Measurements from ENCODE around the gene KIFC3.
A peak's percentile ranks its signal among the peaks of the same experiment; 100 is the strongest.
"Not testable (repeated sequence)": the region's sequence is repeated elsewhere in the genome, so short reads cannot be mapped to it uniquely, and the experiment has no call there.

KIFC3 gene

DNA sequence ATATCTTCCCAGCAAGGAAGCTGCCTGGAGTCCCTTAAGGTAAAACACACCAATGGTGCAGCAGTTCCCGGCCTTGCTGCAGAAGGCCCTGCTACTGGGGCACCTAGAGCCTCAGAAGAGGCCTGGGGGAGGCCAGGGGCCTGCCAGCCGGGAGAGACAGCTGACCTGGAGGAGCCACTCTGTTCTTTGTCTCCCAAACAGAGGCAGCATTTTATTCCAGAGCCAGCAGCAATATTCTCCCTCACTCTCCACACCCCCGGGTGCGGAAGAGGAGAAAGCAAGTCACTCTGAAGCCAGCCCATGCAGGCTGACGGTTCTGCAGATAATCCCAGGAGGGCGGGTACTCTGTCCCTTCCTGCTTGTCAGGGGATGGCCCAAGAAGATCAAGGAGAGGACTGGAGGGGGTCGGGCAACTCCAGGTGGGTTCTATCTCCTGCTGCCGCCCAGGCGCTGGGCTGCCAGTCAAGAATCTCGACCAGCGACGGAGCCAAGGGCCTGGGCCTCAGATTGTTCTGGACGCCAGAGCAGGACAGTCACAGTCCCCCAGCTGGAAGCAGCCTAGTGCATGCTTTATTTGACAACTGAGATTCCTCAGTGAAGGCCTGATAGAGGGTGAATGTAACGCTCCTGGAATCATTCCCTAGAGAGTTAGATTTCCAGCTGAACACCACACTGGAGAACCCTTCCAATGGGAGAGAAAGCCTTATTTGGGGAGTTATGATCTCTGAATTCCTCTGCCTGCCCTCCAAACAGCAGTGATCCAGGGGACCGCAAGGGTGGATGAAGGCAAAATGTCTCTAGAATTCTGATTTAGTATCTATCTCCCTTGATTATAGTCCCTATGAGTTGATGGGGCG is 1.1 kb upstream of the KIFC3 start:
- DNase-seq (ENCODE audit: low spot score) = no peak

- DNase-seq (ENCODE audit: low spot score) = peak; percentile 52
These were observed 416 bp downstream of the KIFC3 start for GRCh38 chr16:57801809-57802340.

GRCh38 chr16:57801098-57801808 is 1.0 kb downstream of the KIFC3 start:
- peak; percentile 76 for DNase-seq (ENCODE audit: low spot score)

DNA sequence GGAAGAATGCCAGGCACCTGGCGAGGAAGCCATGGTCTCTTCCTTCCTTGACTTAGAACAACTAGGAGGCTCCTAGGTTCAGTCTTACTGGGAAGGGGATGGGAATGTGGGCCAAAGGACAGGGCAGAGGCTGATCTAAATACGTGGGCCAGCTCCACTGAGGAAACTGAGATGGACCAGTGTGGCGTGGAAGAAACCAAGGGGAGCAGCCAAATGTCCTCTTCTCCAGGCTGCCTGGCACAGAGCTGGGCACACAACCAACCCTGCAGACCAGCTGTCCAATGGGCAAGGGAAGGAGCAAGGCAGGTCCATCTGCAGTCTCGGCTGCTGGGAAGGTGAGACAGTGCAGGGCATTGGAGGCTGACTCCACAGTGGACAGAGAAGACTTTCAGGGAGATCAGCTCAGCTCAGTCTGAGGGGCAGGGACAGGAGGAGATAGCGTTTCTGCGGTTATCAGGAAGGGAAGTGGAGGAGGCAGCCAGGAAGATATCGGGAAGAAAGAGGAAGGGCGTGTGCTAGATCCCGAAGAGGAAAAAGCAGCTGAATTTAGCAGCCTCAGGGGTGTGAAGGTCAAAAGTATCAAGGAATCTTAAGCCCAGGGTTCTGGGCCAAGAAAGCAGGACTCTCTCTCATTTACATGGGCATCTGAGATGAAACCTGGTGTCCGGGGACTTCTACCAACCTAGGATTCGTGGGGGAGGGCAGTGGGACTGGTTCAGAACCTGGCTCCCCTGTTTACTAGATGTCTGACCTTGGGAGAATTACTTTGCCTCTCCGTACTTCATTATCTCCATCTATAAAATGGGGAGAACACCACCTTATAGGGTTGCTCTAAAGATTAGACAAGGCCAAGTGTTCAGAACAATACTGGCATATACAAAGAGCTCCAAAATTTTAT is 1.8 kb downstream of the KIFC3 start:
- no peak for DNase-seq (ENCODE audit: low spot score)

DNA sequence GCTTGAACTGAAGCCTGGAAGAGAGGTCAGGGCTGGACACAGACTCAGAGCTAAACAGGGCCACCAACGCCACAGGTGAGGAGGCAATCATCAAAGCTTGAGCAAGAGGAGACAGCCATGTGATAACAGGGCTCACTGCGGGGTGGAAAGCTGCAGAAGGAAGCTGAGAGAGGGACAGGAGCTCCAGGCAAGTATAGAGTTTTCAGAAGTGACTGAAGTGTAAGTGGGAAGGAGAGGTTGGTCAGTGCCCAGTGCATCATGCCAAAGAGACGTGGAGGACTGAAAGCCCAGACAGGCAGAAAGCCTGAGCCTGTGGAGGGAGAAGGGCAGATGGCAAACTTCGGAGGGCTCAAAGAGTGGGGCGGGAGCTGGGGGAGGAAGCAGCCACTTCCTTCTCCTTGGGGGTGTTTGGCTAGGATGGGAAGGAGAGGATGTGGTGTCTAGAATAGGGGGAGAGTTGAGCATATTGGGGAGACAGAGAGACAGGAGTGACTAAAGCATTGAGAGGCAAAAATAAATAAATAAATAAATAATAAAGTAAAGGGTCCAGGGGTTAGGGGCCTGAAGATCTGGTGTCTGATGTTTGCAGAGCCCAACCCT is 2.6 kb downstream of the KIFC3 start:
- no peak for DNase-seq (ENCODE audit: low spot score)

DNA sequence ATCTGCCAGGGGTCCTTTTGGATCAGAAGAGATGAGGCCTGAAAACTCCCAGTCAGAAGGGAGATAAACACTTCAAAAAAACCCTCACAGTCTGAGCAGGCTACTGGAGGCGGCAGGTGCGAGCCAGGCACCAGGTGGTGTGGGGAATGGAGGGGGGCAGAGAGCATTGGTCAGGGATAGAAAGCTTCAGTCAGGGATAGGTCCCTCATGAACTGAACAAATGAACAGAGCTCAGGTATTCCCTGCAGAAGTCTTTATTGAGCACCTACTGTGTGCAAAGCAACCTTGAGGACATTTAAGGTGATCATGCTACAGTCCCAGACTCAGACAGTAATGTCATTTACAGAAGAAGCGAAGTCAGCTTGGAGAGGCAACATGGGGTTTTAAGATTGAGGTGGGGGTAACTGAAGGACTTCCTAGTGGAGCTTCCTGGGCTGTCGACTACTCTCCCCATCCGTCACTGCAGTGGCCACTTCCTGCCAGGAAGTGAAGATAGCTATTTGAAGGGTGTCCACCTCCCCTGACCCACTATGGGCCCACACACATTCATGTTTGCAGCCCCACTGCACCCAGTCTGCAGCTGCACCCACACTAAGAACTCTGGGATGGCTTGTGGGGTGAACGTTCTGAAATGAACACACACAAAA is 3.2 kb downstream of the KIFC3 start:
- DNase-seq (ENCODE audit: low spot score) = no peak

GRCh38 chr16:57798267-57798810 is 4.0 kb downstream of the KIFC3 start:
- no peak for DNase-seq (ENCODE audit: low spot score)

DNA sequence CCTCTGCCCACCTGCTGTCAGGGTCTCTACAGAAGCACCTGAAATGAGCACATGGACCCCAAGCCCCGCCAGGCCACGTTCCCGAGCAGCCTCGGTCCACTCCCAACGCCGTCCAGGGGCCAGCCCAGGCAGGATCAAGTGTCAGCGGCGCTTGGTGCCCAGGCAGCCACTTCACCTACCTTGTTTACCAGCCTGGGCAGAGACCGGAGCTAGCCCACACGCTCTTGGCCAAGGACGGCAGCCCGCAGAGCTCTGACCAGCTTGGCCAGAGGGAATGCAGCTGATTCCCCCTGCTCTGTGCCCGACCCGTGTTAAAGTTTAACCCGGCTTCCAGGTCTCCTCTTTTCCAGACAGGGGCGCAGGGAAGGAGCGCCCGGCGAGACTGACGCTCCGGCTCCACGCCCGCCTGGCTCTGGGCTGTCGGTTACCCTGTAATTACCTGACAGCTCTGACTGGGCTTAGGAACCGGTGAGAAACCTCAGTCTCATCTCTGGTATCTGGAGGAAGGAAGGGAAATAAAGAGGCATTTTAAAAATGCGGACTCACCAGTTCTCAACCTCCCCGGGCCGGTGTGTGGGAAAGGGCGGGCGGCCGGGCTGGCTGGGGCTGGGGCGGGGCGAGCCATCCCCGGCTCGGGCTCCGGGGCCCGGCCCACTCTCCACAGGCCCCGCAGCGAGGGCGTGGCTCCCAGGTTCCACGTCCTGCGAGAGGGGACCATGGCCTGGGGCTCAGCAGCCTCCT is 4.6 kb downstream of the KIFC3 start:
- DNase-seq (ENCODE audit: low spot score) = no peak

GRCh38 chr16:57797216-57797525 is 5.1 kb downstream of the KIFC3 start:
- DNase-seq (ENCODE audit: low spot score) = no peak

- DNase-seq (ENCODE audit: low spot score) = not testable (repeated sequence)
These were observed 6.3 kb downstream of the KIFC3 start for GRCh38 chr16:57796014-57796413.

- peak; percentile 60 for DNase-seq (ENCODE audit: low spot score)
These were observed 6.8 kb downstream of the KIFC3 start for GRCh38 chr16:57795431-57795878.

DNA sequence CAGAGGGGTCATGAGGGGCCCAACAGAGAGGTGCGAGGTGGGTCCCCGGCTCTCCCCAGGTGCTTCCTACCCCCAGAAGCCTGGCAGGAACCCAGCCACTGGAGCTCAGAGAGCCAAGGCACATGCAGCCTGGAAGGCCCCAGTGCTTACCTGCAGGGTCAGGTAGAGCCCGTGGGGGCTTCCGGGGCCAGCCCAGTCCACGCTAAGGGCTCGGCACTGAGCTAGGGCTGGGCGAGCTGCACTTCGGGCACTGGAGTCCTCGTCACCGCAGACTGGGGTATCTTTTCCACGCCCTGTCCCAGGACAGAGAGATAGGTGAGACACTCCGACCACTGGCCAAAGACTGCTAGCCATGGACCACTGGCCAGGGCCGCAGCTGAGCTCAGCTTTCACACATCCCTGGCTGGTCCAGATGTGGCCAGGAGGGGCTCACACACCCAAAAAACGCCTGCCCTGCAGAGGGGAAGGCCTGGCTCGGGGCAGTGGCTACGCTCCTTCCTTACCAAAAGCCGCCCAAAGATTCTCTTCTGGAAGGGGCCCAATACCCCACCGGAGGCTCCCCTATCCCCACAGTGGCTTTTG is 7.4 kb downstream of the KIFC3 start:
- no peak for DNase-seq (ENCODE audit: low spot score)

DNA sequence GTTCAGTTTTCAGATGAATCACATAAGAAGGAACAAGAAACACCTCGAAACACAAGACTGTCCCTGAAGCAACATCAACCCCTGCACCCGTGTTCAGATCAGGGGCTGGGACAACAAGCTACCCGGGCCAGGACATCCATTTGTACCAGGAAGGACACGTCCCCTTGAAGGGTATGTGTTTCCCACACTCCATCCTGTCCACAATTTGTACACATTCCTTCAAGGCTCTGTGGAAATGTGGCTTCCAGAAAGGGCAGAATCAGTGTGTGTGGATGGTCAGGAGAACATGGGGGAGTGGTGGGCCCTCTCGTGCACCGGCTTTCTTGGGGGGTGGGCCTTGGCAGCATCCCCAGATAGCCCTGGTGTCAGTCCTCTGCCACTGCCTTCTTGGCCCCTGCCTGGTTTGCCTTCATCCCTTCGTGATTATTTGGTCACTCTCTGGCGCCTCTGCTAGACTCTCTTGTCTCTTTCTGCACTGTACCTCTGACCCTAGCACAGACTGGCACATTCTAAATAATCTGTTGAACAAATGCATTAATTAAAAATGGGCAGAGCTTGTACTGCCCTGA is 10.3 kb downstream of the KIFC3 start:
- DNase-seq (ENCODE audit: low spot score) = no peak

- DNase-seq (ENCODE audit: low spot score) = no peak
These were observed 10.9 kb downstream of the KIFC3 start for GRCh38 chr16:57791195-57791892.

DNA sequence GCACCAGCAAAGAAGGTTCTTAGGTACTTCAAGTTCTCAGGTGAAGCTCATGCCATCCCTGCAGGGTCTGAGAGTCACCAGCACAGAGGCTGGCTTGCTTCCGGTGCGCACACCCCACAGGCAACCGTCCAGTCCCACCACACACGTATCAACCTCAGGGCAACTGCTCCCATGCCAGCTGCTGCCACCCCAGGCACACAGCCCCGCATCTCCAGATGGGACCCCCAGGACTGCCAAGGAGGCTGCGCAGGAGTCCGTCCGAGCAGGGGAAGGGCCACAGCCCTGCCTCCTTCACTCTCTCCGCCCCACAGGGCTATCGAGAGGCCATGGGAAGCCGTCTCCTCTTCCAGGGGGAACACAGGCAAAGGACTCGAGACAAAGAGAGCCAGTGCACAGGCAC is 13.3 kb downstream of the KIFC3 start:
- DNase-seq (ENCODE audit: low spot score) = no peak

- DNase-seq (ENCODE audit: low spot score) = no peak
These were observed 13.9 kb downstream of the KIFC3 start for GRCh38 chr16:57788252-57788841.

- DNase-seq (ENCODE audit: low spot score) = no peak
These were observed 14.8 kb downstream of the KIFC3 start for GRCh38 chr16:57787519-57787905.

All from AG20443 (cell line).